Activated CD4-positive, alpha-beta memory T cell treated with anti-CD3 and anti-CD28 coated beads for 36 hours (primary cell): ENCODE data around the gene PNPLA6. TPM values are rescaled to one million over a fixed set of nuclear protein-coding genes. Genes with fewer than 3 reads are reported as not detected.

Experiments
- total RNA-seq, 2 experiments: library from RNA; stranded (reverse); gene quantifications; one replicate each; pipeline ENCODE4 v1.2.3, GENCODE V29; 2021

Gene PNPLA6
- total RNA-seq, 2 experiments from 2014 or later = 106 to 121 TPM

Other genes with a start within 250 kb of the PNPLA6 start
- 1 to 10 TPM; 2.9 to 3.3 TPM for gene INSR, start 241.3 kb upstream of the PNPLA6 start, total RNA-seq
- 10 to 100 TPM; 36.9 to 37.1 TPM for gene ARHGEF18, start 186.8 kb upstream of the PNPLA6 start, total RNA-seq
- 1 to 10 TPM; 2.1 to 2.2 TPM for gene PEX11G, start 46.7 kb upstream of the PNPLA6 start, total RNA-seq
- 1 to 10 TPM; 4.6 to 6.0 TPM for gene ZNF358, start 19.6 kb upstream of the PNPLA6 start, total RNA-seq
- gene MCOLN1, start 13.1 kb upstream of the PNPLA6 start, total RNA-seq = 1 to 10 TPM; 7.4 to 9.5 TPM
- gene CAMSAP3, start 60.1 kb downstream of the PNPLA6 start, total RNA-seq = under 1 TPM; 0.17 to 0.31 TPM
- 10 to 100 TPM; 50.0 to 52.4 TPM for gene XAB2, start 93.8 kb downstream of the PNPLA6 start, total RNA-seq
- gene PET100, start 94.1 kb downstream of the PNPLA6 start, total RNA-seq = 100 to 1,000 TPM; 106 to 114 TPM
- gene PCP2, start 98.0 kb downstream of the PNPLA6 start, total RNA-seq = under 1 TPM; 0.41 to 0.62 TPM
- gene STXBP2, start 101.4 kb downstream of the PNPLA6 start, total RNA-seq = 100 to 1,000 TPM; 109 to 111 TPM
- gene RETN, start 133.3 kb downstream of the PNPLA6 start, total RNA-seq = not detected
- not detected for gene MCEMP1, start 141.4 kb downstream of the PNPLA6 start, total RNA-seq
- gene TRAPPC5, start 145.1 kb downstream of the PNPLA6 start, total RNA-seq = 10 to 100 TPM; 77.5 to 88.2 TPM
- gene FCER2, start 166.4 kb downstream of the PNPLA6 start, total RNA-seq = 1 to 10 TPM; 3.5 to 4.1 TPM
- not detected for gene CLEC4G, start 196.4 kb downstream of the PNPLA6 start, total RNA-seq
- not detected for gene CD209, start 211.8 kb downstream of the PNPLA6 start, total RNA-seq
- gene CLEC4M, start 227.5 kb downstream of the PNPLA6 start, total RNA-seq = not detected